RWPE1 (cell line): Measurements from ENCODE around the gene DUSP7.

ENCODE experiments used
- CTCF ChIA-PET: fragments of 350-600 bp; sonication (Branson Sonifier 250); formaldehyde crosslinking; extraction: SDS; loops from one replicate; lab custom pipeline; 2021; lab: Yijun Ruan, JAX
- POLR2A ChIA-PET: fragments of 400-600 bp; formaldehyde crosslinking; extraction: SDS; loops from one replicate; lab custom pipeline; 2020; ENCODE audit warnings: antibody characterized with exemption; ENCODE audit not compliant: low non-redundant PET; lab: Yijun Ruan, JAX
- DNase-seq: peaks from one replicate; pipeline ENCODE4 v3.0.0; 2012; ENCODE audit warnings: low spot score
- H3K27ac ChIP-seq: fragments of 450-650 bp; 2 replicates; pipeline ENCODE4 v1.5.1; 2017
- TF ChIP-seq, protein P1 (sequence below): fragments of 450-650 bp; conservative IDR thresholded peaks from 2 replicates; pipeline ENCODE4 v1.5.1; 2017; ENCODE audit warnings: low read depth, mild to moderate bottlenecking

Gene DUSP7

DNA sequence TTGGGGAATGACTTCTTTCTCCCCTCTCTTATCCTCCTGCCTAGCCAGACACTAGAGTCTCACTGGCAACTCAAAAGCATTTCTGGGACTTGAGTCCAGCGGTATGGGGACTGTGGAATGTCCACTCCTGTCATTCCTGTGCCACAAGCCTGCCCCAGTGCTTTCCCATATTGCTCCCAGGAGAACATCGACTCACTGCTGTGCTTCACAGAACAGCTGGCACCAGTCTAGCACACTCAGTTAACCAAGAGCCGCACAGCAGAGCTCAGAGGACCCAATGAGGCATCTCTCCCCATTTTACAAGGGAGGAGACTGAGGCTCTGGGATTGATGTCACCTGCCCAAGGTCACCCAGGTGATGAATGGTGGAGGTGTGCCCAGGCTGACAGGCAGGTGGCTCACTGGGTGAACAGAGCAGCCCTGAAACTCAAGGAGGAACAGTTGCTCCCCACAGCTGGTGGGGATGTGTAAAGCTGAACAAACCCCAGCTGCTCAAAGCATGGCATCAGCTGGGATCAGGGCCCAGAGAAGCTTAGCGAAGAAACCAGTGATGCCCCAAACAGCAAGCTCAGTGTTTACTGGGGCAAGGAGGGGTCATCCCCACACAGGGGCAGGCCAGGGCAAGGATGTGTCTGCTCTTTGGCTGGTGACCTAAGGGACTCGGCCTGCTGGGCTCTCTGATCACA, 35.4 kb upstream of the DUSP7 start:
- ChIA-PET CTCF (interaction anchor here (0.6 to 1.3 kb wide), 2 partner anchors 31 to 389 kb away, joined by 3 to 4 read pairs; no protein-coding TSS in a partner anchor), POLR2A (no interaction called here)
- TF ChIP-seq, protein P1, sequence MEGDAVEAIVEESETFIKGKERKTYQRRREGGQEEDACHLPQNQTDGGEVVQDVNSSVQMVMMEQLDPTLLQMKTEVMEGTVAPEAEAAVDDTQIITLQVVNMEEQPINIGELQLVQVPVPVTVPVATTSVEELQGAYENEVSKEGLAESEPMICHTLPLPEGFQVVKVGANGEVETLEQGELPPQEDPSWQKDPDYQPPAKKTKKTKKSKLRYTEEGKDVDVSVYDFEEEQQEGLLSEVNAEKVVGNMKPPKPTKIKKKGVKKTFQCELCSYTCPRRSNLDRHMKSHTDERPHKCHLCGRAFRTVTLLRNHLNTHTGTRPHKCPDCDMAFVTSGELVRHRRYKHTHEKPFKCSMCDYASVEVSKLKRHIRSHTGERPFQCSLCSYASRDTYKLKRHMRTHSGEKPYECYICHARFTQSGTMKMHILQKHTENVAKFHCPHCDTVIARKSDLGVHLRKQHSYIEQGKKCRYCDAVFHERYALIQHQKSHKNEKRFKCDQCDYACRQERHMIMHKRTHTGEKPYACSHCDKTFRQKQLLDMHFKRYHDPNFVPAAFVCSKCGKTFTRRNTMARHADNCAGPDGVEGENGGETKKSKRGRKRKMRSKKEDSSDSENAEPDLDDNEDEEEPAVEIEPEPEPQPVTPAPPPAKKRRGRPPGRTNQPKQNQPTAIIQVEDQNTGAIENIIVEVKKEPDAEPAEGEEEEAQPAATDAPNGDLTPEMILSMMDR: no peak
- no peak for DNase-seq
- peak overlapping the region; percentile 75 for H3K27ac ChIP-seq

DNA sequence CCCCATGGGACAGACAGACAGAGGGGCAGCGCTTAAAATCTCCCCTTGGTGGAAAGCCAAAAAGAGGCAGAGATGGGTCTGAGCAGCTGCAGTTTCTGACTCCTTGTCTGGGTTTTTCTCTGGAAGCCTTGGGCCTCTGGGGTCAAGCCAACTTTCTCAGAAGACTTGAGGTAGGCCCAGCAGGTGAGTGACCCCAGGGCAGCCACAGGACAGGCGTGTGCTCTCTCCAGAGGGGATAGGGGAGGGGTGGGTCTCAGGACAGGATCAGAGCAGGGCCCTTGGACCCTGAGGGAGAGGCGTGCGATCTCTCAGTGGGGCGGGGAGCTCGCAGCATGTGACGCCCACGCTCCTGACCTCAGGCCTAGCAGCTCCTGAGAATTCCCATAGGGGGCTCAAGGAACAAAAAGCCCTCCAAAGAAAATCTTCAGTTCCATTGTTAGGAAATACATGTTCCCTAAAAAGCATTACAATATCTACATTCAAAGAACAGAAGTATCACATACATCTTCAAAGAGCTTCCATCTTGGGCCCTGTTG, 34.6 kb upstream of the DUSP7 start:
- DNase-seq: no peak
- POLR2A ChIA-PET: no interaction called here
- CTCF ChIA-PET: interaction anchor here (1.3 kb wide), 1 partner anchor 32 kb away, joined by 4 read pairs; no protein-coding TSS in a partner anchor
- TF ChIP-seq, protein P1: no peak
- peak overlapping the region; percentile 75 for H3K27ac ChIP-seq

DNA sequence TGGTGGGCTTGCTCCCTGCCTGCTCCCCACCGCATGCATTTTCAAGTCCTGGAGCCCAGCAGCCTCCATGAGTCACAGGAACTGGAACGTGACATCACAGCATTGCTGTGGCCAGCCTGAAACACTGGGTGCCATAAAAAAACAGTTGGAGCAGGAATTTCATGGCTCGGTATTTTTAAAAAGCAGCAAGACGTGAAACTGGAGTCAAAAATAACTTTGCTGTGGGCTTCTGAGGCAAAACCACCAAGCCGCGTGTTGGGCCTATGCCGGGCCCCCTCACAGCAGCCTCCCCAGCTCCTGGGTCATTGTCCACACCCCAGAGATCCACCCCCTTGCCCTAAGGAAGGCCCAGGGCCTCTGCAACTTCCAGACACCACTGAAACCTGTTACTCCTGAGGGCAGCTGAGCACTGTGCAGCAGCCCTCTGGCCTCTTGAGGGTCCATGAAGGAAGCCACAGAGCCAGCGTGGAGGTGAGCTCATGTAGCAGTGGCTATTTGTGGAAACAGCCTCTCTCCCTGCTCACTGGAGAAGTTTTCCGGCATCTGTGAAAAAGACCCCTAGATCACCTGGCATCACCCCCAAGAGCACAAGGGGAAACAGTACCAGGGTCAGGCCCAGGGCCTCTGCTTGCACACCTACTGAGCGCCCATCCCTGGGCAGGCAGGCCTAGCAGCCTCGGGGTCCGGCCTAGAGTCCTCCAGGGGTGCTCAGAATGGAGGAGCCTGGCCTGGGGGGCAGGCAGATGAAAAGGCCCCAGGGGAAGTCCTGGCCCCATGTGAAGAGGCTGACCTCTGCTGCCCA, 34.0 kb upstream of the DUSP7 start:
- TF ChIP-seq, protein P1: no peak
- POLR2A ChIA-PET: no interaction called here
- peak overlapping the region; percentile 75 for H3K27ac ChIP-seq
- CTCF ChIA-PET: interaction anchor here (1.3 kb wide), 1 partner anchor 33 kb away, joined by 4 read pairs; no protein-coding TSS in a partner anchor
- peak; percentile 41 for DNase-seq

DNA sequence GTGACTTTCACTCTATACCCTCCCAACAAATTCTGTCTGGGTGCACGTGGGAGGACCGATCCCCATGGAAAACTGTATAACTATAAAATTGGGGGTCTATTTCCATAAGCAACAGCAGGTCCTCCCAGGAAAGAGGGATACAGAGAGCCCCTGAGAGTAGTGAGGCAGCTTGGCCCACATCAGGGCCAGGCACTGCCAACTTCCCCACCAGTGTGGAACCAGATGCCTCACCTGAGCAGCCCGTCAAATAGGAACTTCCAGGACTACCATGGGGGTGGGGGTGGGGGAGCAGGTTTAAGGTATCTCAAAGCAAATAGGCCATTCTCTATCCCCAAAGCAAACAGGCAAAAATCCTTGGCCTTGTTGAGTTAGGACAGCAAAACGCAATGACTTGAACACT, 33.3 kb upstream of the DUSP7 start:
- TF ChIP-seq, protein P1: no peak
- DNase-seq: no peak
- CTCF ChIA-PET: no interaction called here
- POLR2A ChIA-PET: interaction anchor here (0.6 kb wide), 1 partner anchor 17 kb away, joined by 3 read pairs; no protein-coding TSS in a partner anchor
- peak overlapping the region; percentile 75 for H3K27ac ChIP-seq

DNA sequence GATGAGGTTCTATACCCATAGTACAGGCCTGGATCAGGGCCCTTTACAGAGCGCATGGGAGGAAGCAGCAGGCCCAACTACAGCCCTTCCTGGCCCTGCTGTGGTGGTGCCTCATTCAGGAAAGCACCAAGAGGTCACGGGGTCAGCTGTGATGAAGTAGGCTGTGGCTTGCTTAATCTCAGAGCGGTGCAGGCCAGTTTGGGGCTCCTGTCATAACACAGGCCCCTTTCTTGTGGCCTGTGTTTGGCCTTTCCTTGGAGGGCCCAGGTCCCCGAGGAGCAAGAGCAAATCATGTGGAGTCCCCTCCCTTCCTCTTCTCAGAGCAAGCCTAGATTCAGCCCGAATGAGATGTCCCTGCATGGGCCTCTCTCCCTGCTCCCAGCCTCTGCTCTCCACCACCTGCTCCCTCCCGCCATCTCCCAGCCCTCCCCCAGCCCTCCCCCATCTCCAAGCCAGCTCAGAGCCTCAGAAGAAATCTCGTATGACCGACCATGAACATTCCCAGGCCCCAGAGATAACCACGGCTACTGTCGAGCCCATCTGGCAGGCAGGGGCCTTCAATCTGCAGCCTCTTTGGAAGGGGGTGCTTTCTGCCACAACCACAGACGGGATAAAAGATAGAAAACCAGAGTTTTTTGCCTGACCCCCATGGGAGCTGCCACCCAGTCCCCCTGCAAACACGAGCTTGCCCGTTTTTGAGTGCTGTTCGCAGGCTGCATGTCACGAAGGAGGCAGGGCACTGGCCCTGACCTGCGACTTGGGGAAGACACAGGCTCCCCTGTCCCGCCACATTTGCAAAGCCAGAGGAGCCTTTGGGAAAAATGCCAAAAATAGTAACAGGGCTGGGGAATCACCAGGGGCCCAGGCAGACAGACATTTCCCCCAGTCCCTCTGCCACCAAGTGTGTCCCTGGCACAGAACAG, 32.3 kb upstream of the DUSP7 start:
- POLR2A ChIA-PET: interaction anchor here (0.6 kb wide), 2 partner anchors 16 to 155 kb away, joined by 3 read pairs; no protein-coding TSS in a partner anchor
- TF ChIP-seq, protein P1: no peak
- H3K27ac ChIP-seq: peak overlapping the region; percentile 75
- CTCF ChIA-PET: no interaction called here
- DNase-seq: no peak
